ENCODE measurements around the gene WWOX.
"Not testable (repeated sequence)": the region's sequence is repeated elsewhere in the genome, so short reads cannot be mapped to it uniquely, and the experiment has no call there.

GRCh38 chr16:78604423-78605062 lies 505.1 kb downstream of the WWOX start:
- TF ChIP-seq CTCF (conservative IDR thresholded peaks at IDR 0.05); EZH2 (IDR thresholded peaks at IDR 0.05; ENCODE audit: low read depth): not testable (repeated sequence)

All from PC-9 (cell line).